Activated T-helper 2 cell treated with anti-CD3 and anti-CD28 coated beads, Interferon-gamma antibody, Interleukin-2, Interleukin-4, amounts not matched to agents 10 μg/mL and 5 μg/mL and 100 μg/mL, durations not matched to agents 14 hours and 24 hours and 36 hours (primary cell): Measurements from ENCODE around the gene CYTH2. TPM values are rescaled to one million over a fixed set of nuclear protein-coding genes. Genes with fewer than 3 reads are reported as not detected.

Experiments
- DNase-seq: peaks from one replicate; pipeline ENCODE4 v3.0.0; 2021; ENCODE audit warnings: low spot score
- H3K27ac Mint-ChIP-seq: one replicate; pipeline ENCODE4 v1.8.0; 2021; ENCODE audit warnings: mixed read lengths
- H3K27me3 Mint-ChIP-seq: one replicate; pipeline ENCODE4 v1.8.0; 2021; ENCODE audit warnings: low read depth, mixed read lengths
- H3K36me3 Mint-ChIP-seq: one replicate; pipeline ENCODE4 v1.8.0; 2021; ENCODE audit warnings: low read depth, mixed read lengths
- H3K4me1 Mint-ChIP-seq: one replicate; pipeline ENCODE4 v1.8.0; 2021; ENCODE audit warnings: low read depth, mixed read lengths
- H3K4me3 Mint-ChIP-seq: one replicate; pipeline ENCODE4 v1.8.0; 2021; ENCODE audit warnings: low read depth, mild to moderate bottlenecking, moderate library complexity, mixed read lengths
- H3K9me3 Mint-ChIP-seq: one replicate; pipeline ENCODE4 v1.8.0; 2021; ENCODE audit warnings: mixed read lengths
- intact Hi-C: fragments of 100-400 bp; cut with micrococcal nuclease; formaldehyde crosslinking; loops from one replicate; pipeline ENCODE4 v1.15.1; 2023
- total RNA-seq: library from RNA; stranded (reverse); gene quantifications from 2 replicates; pipeline ENCODE4 v1.2.3, GENCODE V29; 2022

CYTH2 gene
- total RNA-seq, 1 donor from 2014 or later = 37.7 TPM

DNA sequence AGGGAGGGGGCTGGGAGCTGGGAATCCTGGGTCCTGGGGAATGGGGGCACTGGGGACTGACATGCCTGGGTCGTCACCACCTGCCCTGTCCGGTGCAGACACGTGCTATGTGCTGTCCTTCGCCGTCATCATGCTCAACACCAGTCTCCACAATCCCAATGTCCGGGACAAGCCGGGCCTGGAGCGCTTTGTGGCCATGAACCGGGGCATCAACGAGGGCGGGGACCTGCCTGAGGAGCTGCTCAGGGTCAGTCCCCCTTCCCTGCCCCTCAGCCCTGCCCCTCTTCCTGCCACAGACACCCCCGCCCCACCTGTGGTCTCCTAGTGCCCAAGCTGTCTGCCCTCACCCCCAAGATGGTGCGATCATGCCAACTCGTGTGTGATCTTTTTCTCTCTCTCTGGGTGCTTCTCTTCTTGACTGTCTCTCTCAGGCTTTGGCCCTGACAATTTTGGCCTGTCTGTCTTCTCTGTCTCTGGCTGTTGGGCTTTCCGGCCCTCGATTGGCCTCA, 5.0 kb downstream of the CYTH2 start:
- Mint-ChIP-seq H3K4me3 (no peak overlapping the region), H3K27ac (no peak overlapping the region), H3K4me1 (peaks cover 2% of the 10 kb centered on the region), H3K9me3 (no peaks in the 10 kb centered on the region), H3K36me3 (peaks cover 43% of the 10 kb centered on the region), H3K27me3 (no peaks in the 10 kb centered on the region)
- no peak for DNase-seq
- intact Hi-C loops = no loop called here

- intact Hi-C loops = no loop called here
- Mint-ChIP-seq H3K4me3 (no peak overlapping the region), H3K36me3 (peaks cover 51% of the 10 kb centered on the region), H3K27me3 (no peaks in the 10 kb centered on the region), H3K4me1 (peaks cover 8% of the 10 kb centered on the region), H3K27ac (no peak overlapping the region), H3K9me3 (no peaks in the 10 kb centered on the region)
- DNase-seq = no peak
Measured at GRCh38 chr19:48475369-48476068, 6.3 kb downstream of the CYTH2 start.

DNA sequence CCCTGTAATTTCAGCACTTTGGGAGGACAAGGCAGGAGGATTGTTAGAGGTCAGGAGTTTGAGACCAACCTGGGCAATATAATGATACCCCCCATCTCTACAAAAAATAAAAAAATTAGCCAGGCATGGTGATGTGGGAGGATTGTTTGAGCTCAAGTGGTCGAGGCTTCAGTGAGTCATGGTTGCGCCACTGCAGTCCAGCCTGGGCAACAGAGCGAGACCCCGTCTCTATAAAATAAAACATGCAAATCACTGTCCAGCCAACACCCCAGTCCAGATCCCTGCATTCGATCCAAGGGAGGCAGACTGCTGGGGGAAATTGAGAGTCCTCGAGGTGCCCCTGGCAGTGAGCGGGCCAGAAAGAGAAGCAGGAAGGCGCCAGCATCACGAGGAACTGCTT, 7.0 kb downstream of the CYTH2 start:
- H3K36me3 Mint-ChIP-seq = peaks cover 47% of the 10 kb centered on the region
- no peak overlapping the region for H3K27ac Mint-ChIP-seq
- H3K4me1 Mint-ChIP-seq = peaks cover 11% of the 10 kb centered on the region

GRCh38 chr19:48477067-48477685, 8.0 kb downstream of the CYTH2 start:
- H3K9me3 Mint-ChIP-seq = no peaks in the 10 kb centered on the region
- DNase-seq = no peak
- peaks cover 39% of the 10 kb centered on the region for H3K36me3 Mint-ChIP-seq
- no peak overlapping the region for H3K4me3 Mint-ChIP-seq
- intact Hi-C loops = no loop called here
- H3K27ac Mint-ChIP-seq = no peak overlapping the region
- H3K27me3 Mint-ChIP-seq = no peaks in the 10 kb centered on the region
- H3K4me1 Mint-ChIP-seq = peaks cover 12% of the 10 kb centered on the region

More for the DNA sequence above, 7.0 kb downstream of the CYTH2 start:
- Mint-ChIP-seq H3K4me3 (no peak overlapping the region), H3K27me3 (no peaks in the 10 kb centered on the region), H3K9me3 (no peaks in the 10 kb centered on the region)
- intact Hi-C loops = no loop called here
- DNase-seq = no peak

GRCh38 chr19:48477698-48478338, 8.6 kb downstream of the CYTH2 start:
- no peaks in the 10 kb centered on the region for H3K9me3 Mint-ChIP-seq
- no peak for DNase-seq
- intact Hi-C loops = no loop called here

GRCh38 chr19:48478339-48479256, 9.4 kb downstream of the CYTH2 start:
- H3K27me3 Mint-ChIP-seq = no peaks in the 10 kb centered on the region
- no peak for DNase-seq
- H3K27ac Mint-ChIP-seq = no peak overlapping the region
- intact Hi-C loops = no loop called here
- no peak overlapping the region for H3K4me3 Mint-ChIP-seq
- H3K9me3 Mint-ChIP-seq = no peaks in the 10 kb centered on the region
- peaks cover 12% of the 10 kb centered on the region for H3K4me1 Mint-ChIP-seq
- H3K36me3 Mint-ChIP-seq = peaks cover 27% of the 10 kb centered on the region

More at GRCh38 chr19:48477698-48478338, 8.6 kb downstream of the CYTH2 start:
- Mint-ChIP-seq H3K36me3 (peaks cover 35% of the 10 kb centered on the region), H3K27ac (no peak overlapping the region), H3K27me3 (no peaks in the 10 kb centered on the region), H3K4me1 (peaks cover 12% of the 10 kb centered on the region), H3K4me3 (no peak overlapping the region)

- Mint-ChIP-seq H3K4me3 (no peak overlapping the region), H3K27ac (no peak overlapping the region), H3K27me3 (no peaks in the 10 kb centered on the region), H3K9me3 (no peaks in the 10 kb centered on the region), H3K4me1 (peaks cover 12% of the 10 kb centered on the region), H3K36me3 (peaks cover 23% of the 10 kb centered on the region)
- no peak for DNase-seq
- intact Hi-C loops = no loop called here
Measured at GRCh38 chr19:48479686-48480085, 10.5 kb downstream of the CYTH2 start.

GRCh38 chr19:48480183-48480557, 11.0 kb downstream of the CYTH2 start:
- Mint-ChIP-seq H3K4me1 (peaks cover 12% of the 10 kb centered on the region), H3K27me3 (no peaks in the 10 kb centered on the region), H3K27ac (peak overlapping the region; percentile 73), H3K9me3 (no peaks in the 10 kb centered on the region), H3K36me3 (peaks cover 20% of the 10 kb centered on the region), H3K4me3 (peak overlapping the region; percentile 72)
- no peak for DNase-seq
- intact Hi-C loops = no loop called here

DNA sequence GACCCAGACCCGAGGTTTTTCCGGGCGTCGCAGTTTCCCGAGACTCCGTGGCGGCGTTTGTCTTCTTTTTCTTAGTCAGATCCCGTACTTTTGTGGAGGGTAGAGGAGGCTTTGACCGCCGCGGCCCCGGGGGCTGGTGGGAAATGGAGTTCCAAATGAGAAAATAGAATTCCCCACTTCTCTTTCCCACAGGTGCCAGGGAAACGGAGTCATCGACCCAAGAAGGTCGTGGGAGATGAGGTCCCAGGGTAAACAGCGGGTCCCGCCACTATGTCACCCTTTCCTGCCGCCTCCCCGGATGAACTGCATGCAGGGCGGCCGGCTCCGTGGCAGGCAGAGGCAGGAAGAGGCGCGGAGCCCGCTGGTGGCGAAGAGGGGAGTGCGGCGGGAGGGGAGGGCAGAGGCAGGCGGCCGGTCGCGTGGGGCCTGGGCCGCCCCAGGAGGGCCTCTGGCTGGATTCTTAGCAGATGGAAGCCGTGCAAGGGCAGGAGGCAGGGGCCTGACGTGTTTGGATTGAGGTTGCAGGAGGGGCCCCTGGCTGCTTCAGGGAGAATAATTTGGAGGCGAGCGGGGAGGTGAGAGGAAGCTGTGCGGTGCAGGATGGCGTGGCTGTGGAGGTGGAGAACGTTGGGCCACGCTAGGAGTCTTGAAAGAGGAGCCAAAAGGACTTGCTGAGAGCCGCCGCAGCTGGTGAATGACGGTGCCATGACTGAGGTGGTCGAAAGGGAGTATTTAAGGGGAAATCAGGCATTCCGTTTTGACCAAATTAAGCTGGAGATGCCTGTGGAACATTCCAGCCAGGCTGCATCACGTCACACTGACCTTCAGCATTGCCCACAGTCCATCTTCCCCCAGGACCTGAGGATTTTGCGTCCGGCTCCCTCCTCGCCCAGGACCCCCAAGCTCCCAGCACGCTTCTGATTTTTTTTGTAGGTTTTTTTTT, 11.7 kb downstream of the CYTH2 start:
- peak overlapping the region; percentile 72 for H3K4me3 Mint-ChIP-seq

DNA sequence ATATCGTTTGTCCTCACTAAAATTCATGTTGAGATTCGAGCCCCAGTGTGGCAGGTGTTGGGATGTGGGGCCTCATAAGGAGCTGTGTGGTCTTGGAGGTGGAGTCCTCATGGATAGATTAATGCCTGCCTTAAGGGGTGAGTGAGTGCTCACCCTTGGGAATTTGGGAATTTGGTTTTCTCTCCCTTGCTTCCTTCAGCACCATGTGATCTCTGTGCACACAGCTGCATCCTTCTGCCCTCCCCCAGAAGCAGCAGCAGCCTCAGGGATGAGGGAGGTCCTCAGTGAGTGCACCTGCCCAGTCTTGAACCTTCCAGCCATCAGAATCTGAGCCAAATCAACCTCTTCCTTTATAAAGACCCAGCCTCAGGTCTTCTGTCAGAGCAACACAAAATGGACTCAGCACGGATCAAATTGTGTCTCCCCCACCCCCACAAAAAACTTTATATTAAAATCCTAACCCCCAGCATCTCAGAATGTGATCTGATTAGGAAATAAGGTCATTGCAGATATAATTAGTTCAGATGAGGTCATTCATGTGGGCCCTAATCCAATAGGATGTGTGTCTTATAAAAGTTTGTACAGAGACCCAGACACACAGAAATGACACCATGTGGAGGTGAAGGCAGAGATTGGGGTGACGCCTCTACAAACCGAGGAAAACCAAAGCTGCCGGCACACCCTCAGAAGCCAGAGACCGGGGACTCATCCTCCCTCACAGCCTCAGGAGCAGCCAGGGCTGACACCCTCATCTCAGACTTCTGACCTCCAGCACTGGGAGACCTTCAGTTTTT, 12.9 kb downstream of the CYTH2 start:
- Mint-ChIP-seq H3K9me3 (no peaks in the 10 kb centered on the region), H3K4me1 (peaks cover 12% of the 10 kb centered on the region), H3K4me3 (no peak overlapping the region), H3K27ac (no peak overlapping the region), H3K36me3 (peaks cover 8% of the 10 kb centered on the region), H3K27me3 (no peaks in the 10 kb centered on the region)
- DNase-seq = no peak
- intact Hi-C loops = no loop called here

More for the DNA sequence above, 11.7 kb downstream of the CYTH2 start:
- peaks cover 12% of the 10 kb centered on the region for H3K4me1 Mint-ChIP-seq
- H3K9me3 Mint-ChIP-seq = no peaks in the 10 kb centered on the region
- H3K36me3 Mint-ChIP-seq = peaks cover 13% of the 10 kb centered on the region
- H3K27me3 Mint-ChIP-seq = no peaks in the 10 kb centered on the region
- DNase-seq = peak; percentile 55
- H3K27ac Mint-ChIP-seq = peak overlapping the region; percentile 73
- intact Hi-C loops = no loop called here

DNA sequence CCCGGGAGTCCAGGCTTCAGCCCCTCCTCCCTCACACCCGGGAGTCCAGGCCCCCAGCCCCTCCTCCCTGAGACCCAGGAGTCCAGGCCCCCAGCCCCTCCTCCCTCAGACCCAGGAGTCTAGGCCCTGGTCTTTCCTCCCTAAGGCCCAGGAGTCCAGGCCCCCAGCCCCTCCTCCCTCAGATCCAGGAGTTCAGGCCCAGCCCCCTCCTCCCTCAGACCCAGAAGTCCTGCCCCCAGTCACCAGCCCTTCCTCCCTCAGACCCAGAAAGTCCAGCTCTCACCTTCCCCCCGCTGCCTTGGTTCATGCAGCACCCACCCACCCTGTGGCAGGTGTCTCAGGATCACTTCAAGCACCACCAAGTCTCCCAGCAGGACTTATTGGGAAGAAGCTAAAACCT, 14.1 kb downstream of the CYTH2 start:
- H3K27ac Mint-ChIP-seq = no peak overlapping the region
- H3K4me3 Mint-ChIP-seq = no peak overlapping the region
- DNase-seq = no peak
- intact Hi-C loops = no loop called here
- H3K27me3 Mint-ChIP-seq = no peaks in the 10 kb centered on the region
- peaks cover 12% of the 10 kb centered on the region for H3K4me1 Mint-ChIP-seq
- H3K9me3 Mint-ChIP-seq = no peaks in the 10 kb centered on the region
- H3K36me3 Mint-ChIP-seq = peaks cover 8% of the 10 kb centered on the region
